Activated T-cell treated with anti-CD3 and anti-CD28 coated beads for 48 hours (primary cell): Measurements from ENCODE around the gene MC1R.
"Not testable (repeated sequence)": the region's sequence is repeated elsewhere in the genome, so short reads cannot be mapped to it uniquely, and the experiment has no call there.

ENCODE experiments used
- DNase-seq: peaks from one replicate; pipeline ENCODE4 v3.0.0-alpha.2; 2020; ENCODE audit warnings: low read depth

The MC1R gene

GRCh38 chr16:89918453-89919347 is at the start of gene MC1R:
TSS of gene MC1R (plus strand) at chr16:89918862. CDS start at chr16:89919259, 397 bp downstream.
- DNase-seq = no peak

GRCh38 chr16:89869911-89870310 is 48.8 kb upstream of the MC1R start:
- no peak for DNase-seq

- no peak for DNase-seq
These were observed 48.2 kb upstream of the MC1R start for GRCh38 chr16:89870440-89870839.

- DNase-seq = no peak
These were observed 46.8 kb upstream of the MC1R start for GRCh38 chr16:89871895-89872294.

- peak; percentile 87 for DNase-seq
These were observed 45.3 kb upstream of the MC1R start, which contains the start of gene TCF25 for GRCh38 chr16:89873109-89873971. TSS of gene TCF25 (plus strand) at chr16:89873592. CDS start at chr16:89873668, 76 bp downstream.

GRCh38 chr16:89873972-89874689 is 44.5 kb upstream of the MC1R start:
- DNase-seq = peak; percentile 97

- not testable (repeated sequence) for DNase-seq
These were observed 39.5 kb upstream of the MC1R start for GRCh38 chr16:89879123-89879522.

- DNase-seq = no peak
These were observed 37.9 kb upstream of the MC1R start for GRCh38 chr16:89880477-89881367.

GRCh38 chr16:89881368-89881730 is 37.3 kb upstream of the MC1R start:
- DNase-seq = no peak

GRCh38 chr16:89883346-89884040 is 35.2 kb upstream of the MC1R start:
- DNase-seq = no peak

- no peak for DNase-seq
These were observed 34.6 kb upstream of the MC1R start for GRCh38 chr16:89884041-89884421.

- no peak for DNase-seq
These were observed 31.4 kb upstream of the MC1R start for GRCh38 chr16:89887243-89887642.

GRCh38 chr16:89890200-89890599 is 28.5 kb upstream of the MC1R start:
- peak; percentile 42 for DNase-seq

- no peak for DNase-seq
These were observed 27.6 kb upstream of the MC1R start for GRCh38 chr16:89890886-89891657.

- DNase-seq = no peak
These were observed 26.5 kb upstream of the MC1R start for GRCh38 chr16:89892055-89892630.

GRCh38 chr16:89892635-89893034 is 26.0 kb upstream of the MC1R start:
- no peak for DNase-seq

GRCh38 chr16:89893642-89894548 is 24.8 kb upstream of the MC1R start:
- no peak for DNase-seq
